Thoracic aorta (tissue), 2 donors: ENCODE results near the gene MCF2L2. TPM values are rescaled to one million over a fixed set of nuclear protein-coding genes. Genes with fewer than 3 reads are reported as not detected.

ENCODE experiments used
- ATAC-seq: fragments of 150-250 bp; one replicate; pipeline ENCODE4 v1.8.0; 2017; ENCODE audit warnings: low read depth; ENCODE audit not compliant: insufficient number of reproducible peaks, low FRiP score
- DNase-seq: peaks from one replicate; pipeline ENCODE4 v3.0.0-alpha.2; 2020; ENCODE audit warnings: low spot score
- H3K27ac ChIP-seq, 2 donors: fragments of 200-600 bp; sonication (generic); 1 replicate in 1 of 2; 2 replicates in 1 of 2; pipeline ENCODE4 v1.5.1; 2016; ENCODE audit warnings: mild to moderate bottlenecking in 2 of 2, moderate library complexity in 2 of 2
- H3K27me3 ChIP-seq: fragments of 200-600 bp; sonication (generic); replicated peaks from 2 replicates; pipeline ENCODE4 v1.6.0; 2016; ENCODE audit warnings: mild to moderate bottlenecking; ENCODE audit not compliant: insufficient read depth
- H3K36me3 ChIP-seq: fragments of 200-600 bp; sonication (generic); one replicate; pipeline ENCODE4 v1.5.1; 2016
- H3K4me1 ChIP-seq, 2 donors: fragments of 200-600 bp; sonication (generic); 1 replicate in 1 of 2; 2 replicates in 1 of 2; pipeline versions ENCODE4 v1.5.1 to v1.6.0; 2016; ENCODE audit warnings: low read depth in 2 of 2, mild to moderate bottlenecking in 1 of 2; ENCODE audit not compliant: control insufficient read depth in 1 of 2
- H3K4me3 ChIP-seq: fragments of 200-600 bp; sonication (generic); 2 replicates; pipeline ENCODE4 v1.5.1; 2016; ENCODE audit warnings: mild to moderate bottlenecking
- H3K9me3 ChIP-seq: fragments of 200-600 bp; sonication (generic); 2 replicates; pipeline ENCODE4 v1.5.1; 2016
- total RNA-seq, 2 donors: library from RNA; depleted of rRNA; stranded (reverse); fragments of >200 nt; gene quantifications; one replicate each; pipeline versions ENCODE4 v1.1.0 to v1.2.3, GENCODE V29; 2016
- TF ChIP-seq, protein P1 (sequence below): fragments of 200-600 bp; sonication (generic); IDR thresholded peaks from one replicate; pipeline ENCODE4 v1.5.1; 2019; ENCODE audit warnings: antibody characterized with exemption

MCF2L2 gene
- total RNA-seq, 2 donors from 2014 or later = 0.85 to 1.5 TPM

GRCh38 chr3:183381673-183382072, 46.7 kb downstream of the MCF2L2 start:
- Histone ChIP-seq H3K4me3 (no peak overlapping the region), H3K9me3 (no peaks in the 10 kb centered on the region), H3K36me3 (no peaks in the 10 kb centered on the region), H3K4me1 (peaks cover 0 to 7% of the 10 kb centered on the region in 2 donors), H3K27ac (no peak overlapping the region), H3K27me3 (no peaks in the 10 kb centered on the region)
- no peak for DNase-seq
- ATAC-seq = no peak
- TF ChIP-seq, protein P1, sequence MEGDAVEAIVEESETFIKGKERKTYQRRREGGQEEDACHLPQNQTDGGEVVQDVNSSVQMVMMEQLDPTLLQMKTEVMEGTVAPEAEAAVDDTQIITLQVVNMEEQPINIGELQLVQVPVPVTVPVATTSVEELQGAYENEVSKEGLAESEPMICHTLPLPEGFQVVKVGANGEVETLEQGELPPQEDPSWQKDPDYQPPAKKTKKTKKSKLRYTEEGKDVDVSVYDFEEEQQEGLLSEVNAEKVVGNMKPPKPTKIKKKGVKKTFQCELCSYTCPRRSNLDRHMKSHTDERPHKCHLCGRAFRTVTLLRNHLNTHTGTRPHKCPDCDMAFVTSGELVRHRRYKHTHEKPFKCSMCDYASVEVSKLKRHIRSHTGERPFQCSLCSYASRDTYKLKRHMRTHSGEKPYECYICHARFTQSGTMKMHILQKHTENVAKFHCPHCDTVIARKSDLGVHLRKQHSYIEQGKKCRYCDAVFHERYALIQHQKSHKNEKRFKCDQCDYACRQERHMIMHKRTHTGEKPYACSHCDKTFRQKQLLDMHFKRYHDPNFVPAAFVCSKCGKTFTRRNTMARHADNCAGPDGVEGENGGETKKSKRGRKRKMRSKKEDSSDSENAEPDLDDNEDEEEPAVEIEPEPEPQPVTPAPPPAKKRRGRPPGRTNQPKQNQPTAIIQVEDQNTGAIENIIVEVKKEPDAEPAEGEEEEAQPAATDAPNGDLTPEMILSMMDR = no peak

DNA sequence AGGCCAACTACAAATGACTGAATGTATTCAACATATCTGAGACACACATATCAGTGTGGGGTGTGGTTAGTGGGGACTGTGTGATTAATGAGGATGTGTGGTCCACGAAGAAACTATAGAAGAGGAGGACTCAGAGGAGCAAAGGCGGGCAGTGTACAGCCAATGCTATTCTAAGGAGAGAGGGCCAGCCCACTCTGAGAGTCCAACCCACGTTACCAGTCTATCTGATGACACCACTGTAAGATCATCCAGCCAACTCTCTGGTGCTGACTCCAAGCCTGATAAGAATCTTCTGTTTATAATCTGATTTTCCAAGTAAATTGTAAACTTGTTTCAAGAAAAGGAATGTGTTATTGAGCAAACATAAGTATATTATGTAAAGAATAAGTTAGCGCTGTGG, 47.2 kb downstream of the MCF2L2 start:
- ATAC-seq (no peak), DNase-seq (no peak)
- no peaks in the 10 kb centered on the region for H3K36me3 ChIP-seq
- H3K27me3 ChIP-seq = no peaks in the 10 kb centered on the region
- peaks cover 0 to 7% of the 10 kb centered on the region in 2 donors for H3K4me1 ChIP-seq
- no peak overlapping the region for H3K4me3 ChIP-seq
- TF ChIP-seq, protein P1 = no peak
- no peak overlapping the region for H3K27ac ChIP-seq
- H3K9me3 ChIP-seq = no peaks in the 10 kb centered on the region

DNA sequence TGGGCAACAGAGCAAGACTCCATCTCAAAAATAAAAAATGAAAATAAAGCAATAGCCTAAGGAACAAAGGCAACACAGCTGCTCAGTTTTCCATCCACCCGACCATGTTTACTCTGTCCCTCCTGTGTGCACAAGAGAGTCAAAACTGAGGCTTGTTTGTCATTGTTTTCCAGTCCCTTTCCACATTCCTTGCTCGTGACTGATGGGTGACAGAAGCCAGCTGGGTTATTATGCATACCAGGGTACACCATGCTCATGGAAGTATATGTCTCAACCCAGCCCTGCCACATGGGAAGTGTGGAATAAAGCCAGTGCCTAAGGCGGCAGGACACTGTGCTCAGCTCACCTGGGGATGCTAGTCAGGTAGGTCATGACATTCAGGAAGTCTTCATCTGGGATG, 49.5 kb downstream of the MCF2L2 start:
- ATAC-seq (no peak), DNase-seq (no peak)
- Histone ChIP-seq H3K36me3 (no peaks in the 10 kb centered on the region), H3K4me3 (no peak overlapping the region), H3K9me3 (no peaks in the 10 kb centered on the region), H3K27me3 (no peaks in the 10 kb centered on the region), H3K4me1 (no peaks in the 10 kb centered on the region), H3K27ac (no peak overlapping the region)
- TF ChIP-seq, protein P1 = no peak

DNA sequence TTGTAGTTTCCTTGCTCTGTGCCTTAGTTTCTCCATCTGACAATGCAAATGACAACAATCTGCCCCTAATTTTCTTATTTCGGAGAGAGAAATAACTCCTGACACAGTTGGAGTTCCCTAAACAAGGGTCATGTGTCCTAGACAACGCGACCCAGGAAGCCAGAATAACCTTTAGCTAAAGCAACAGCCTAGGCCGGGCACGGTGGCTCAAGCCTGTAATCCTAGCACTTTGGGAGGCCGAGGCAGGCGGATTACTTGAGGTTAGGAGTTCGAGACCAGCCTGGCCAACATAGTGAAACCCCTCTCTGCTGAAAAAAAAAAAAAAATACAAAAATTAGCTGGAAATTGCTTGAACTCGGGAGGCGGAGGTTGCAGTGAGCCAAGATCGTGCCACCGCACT, 49.9 kb downstream of the MCF2L2 start:
- Histone ChIP-seq H3K36me3 (no peaks in the 10 kb centered on the region), H3K27ac (no peak overlapping the region), H3K27me3 (no peaks in the 10 kb centered on the region), H3K4me3 (no peak overlapping the region), H3K9me3 (no peaks in the 10 kb centered on the region), H3K4me1 (no peaks in the 10 kb centered on the region)
- TF ChIP-seq, protein P1 = no peak
- DNase-seq = no peak
- ATAC-seq = no peak

GRCh38 chr3:183378008-183378407, 50.4 kb downstream of the MCF2L2 start:
- Histone ChIP-seq H3K4me3 (no peak overlapping the region), H3K27me3 (no peaks in the 10 kb centered on the region), H3K36me3 (no peaks in the 10 kb centered on the region), H3K9me3 (no peaks in the 10 kb centered on the region), H3K4me1 (no peaks in the 10 kb centered on the region), H3K27ac (no peak overlapping the region)
- no peak for ATAC-seq
- DNase-seq = no peak
- TF ChIP-seq, protein P1 = no peak
